ENCODE results near the gene MASP1.

GRCh38 chr3:187236962-187237361, 54.6 kb downstream of the MASP1 start:
- no peak for TF ChIP-seq TAF1 (IDR thresholded peaks at IDR 0.05; ENCODE audit: low read depth, low read length)
- no peak for TF ChIP-seq POU2F2 (IDR thresholded peaks at IDR 0.05; ENCODE audit: low read depth, low read length)
- TF ChIP-seq POLR2A (IDR thresholded peaks at IDR 0.05; ENCODE audit: low read depth, low read length), result no peak
- no peak for TF ChIP-seq POLR2AphosphoS5 (IDR thresholded peaks at IDR 0.05; ENCODE audit: low read depth, low read length)
- TF ChIP-seq SPI1 (IDR thresholded peaks at IDR 0.05; ENCODE audit: low read depth, low read length), result no peak
- no peak for TF ChIP-seq PAX5 (IDR thresholded peaks at IDR 0.05; ENCODE audit: insufficient read depth, low read length, severe bottlenecking)
